Activated CD4-positive, CD25-positive, alpha-beta regulatory T cell treated with anti-CD3 and anti-CD28 coated beads, Interleukin-2, amount 50 U/mL, for 16 hours (primary cell): ENCODE measurements around the gene TMEM203.
A peak's percentile ranks its signal among the peaks of the same experiment; 100 is the strongest.

Source experiments
- DNase-seq: peaks from one replicate; pipeline ENCODE4 v3.0.0-alpha.2; 2020; ENCODE audit warnings: low read depth, low spot score

Gene TMEM203

DNA sequence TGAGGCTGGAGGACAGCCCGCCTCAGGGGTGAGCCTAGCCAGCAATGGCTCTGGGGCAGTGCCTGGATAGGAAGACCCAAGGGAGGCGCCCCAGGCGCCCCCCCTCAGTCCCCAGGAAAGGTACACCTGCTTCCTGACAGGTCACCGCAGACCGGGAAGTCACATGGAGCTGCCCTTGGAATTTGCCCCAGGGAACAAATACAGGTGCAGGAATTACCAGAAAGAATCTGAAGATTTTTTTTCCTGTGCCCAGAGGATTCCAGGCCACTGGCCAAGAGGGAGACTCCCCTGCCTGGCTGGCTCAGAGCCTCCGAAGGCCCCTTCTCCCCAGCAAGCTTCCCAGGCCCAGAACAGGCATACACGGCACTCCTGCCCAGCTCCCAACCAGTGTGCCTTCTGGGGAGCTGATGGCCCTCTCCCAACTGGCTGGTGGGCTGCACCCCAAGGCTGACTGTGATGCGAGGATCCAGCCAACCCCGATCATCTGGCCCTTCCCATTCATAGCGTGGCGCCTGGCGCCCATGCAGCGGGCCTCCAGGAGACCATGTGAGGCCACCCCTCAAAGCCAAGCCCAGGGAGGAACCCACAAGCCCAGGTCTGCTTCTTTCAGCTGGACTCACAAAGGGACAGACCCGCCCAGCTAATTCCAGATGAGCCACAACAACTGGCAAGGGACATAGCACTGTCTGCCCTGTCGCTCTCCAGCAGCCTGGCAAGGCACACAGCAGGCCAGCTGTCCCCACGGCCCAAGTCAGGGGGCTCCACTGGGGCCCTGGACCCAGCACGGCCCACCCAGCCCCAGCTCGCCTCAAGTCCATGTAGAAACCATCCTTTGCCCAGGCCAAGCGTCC, 7.2 kb downstream of the TMEM203 start:
- DNase-seq, result no peak

- DNase-seq, result no peak
These were observed 9.8 kb downstream of the TMEM203 start for GRCh38 chr9:137195525-137196220.

- DNase-seq, result no peak
These were observed 10.5 kb downstream of the TMEM203 start for GRCh38 chr9:137194909-137195308.

- DNase-seq, result no peak
These were observed 11.1 kb downstream of the TMEM203 start for GRCh38 chr9:137194388-137194787.

DNA sequence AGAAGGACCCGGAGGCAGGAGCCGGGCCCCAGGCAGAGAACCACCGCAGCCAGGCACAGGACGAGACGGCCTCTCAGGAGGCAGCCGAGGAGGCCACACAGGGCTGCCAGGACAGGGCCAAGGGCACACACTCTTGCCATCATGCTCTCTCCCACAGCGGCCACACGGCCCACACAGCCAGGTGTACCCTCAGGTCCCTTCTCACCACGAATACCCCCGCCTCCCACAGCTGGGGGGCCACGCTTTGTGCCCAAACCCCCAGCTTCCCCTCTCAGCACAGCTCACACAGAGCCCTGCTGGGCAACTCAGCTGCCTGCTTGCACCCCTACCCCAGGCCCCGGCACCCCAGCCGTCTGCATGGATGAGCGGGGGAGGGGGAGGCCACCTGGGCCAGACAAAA, 11.7 kb downstream of the TMEM203 start:
- no peak for DNase-seq

DNA sequence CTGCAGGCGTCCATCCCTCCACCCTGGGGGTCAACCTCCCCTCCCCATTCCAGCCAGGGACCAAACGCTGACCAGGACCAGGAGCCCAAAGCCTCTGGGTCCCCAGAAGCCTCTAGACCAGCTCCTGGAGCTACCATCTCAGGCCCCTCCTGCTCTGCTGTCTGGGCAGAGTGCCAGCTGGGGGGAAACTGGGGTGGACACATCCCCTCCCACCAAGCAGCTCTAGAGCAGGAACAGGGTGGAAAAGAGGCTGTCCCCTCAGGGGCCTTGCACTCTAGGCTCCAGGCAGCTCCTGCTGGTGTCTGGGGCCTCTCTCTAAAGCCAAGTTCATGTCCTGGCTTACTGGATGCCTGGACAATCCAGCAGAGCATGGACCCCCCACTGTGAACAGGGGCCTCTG, 12.6 kb downstream of the TMEM203 start:
- DNase-seq, result no peak

GRCh38 chr9:137192448-137192780, 13.0 kb downstream of the TMEM203 start:
- DNase-seq, result no peak

- DNase-seq, result no peak
These were observed 13.6 kb downstream of the TMEM203 start for GRCh38 chr9:137191691-137192447.

DNA sequence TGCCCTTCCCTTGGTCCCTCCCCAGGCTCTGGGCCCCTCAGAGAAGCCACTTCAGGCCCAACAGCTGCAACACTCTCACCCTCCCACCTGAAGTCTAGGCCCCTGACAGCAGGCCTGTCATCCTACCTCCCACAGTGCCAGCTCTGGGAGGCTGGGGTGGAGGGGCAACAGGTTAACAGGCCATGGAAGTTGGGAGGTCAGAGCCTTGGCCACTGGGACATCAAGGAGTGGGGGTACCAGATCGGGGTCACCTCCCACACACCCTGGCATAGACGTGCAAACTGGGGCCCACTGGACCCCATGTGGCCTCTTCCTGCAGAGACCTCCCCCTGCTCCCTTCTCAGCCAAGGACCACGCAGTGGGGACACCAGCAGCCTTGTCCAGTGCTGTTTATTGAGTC, 14.2 kb downstream of the TMEM203 start:
- DNase-seq, result no peak

- no peak for DNase-seq
These were observed 15.1 kb downstream of the TMEM203 start for GRCh38 chr9:137190315-137190856.

- DNase-seq, result no peak
These were observed 15.9 kb downstream of the TMEM203 start for GRCh38 chr9:137189297-137190295.

DNA sequence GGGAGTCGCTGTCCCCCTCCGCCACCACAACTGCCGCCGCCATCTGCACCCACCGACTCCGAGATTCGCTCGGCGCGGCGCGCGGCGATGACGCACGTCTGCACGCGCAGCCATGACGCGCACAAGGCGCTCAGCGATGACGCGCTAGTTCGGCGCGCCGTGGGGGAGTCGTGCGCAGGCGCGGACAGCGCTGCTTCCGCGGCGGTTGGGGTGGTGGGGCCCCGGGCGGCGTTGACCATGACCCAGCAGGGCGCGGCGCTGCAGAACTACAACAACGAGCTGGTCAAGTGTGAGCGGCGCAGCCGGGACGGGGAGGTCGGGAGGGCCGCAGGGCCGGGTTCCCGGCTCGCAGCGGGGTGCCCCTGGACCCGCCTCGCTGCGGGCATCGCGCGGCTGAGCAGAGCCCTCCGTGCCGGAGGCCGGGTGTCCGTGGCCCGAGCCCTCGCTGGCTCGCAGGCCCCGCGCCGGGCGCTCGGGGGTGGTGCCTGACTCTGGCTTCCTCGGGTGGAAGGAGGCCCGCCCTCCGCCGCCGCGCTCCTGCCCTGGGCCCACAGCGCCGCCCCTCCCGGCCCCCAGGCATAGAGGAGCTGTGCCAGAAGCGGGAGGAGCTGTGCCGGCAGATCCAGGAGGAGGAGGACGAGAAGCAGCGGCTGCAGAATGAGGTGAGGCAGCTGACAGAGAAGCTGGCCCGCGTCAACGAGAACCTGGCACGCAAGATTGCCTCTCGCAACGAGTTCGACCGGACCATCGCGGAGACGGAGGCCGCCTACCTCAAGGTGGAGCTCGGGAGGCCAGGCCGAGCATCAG, 16.8 kb downstream of the TMEM203 start, which contains the start of the genes ANAPC2 and SSNA1:
Gene ANAPC2, minus strand, starts transcription at position 71 of the 807 bp plus-strand sequence. Its CDS starts 28 bp downstream, at position 43.
Gene SSNA1, plus strand, starts transcription at position 187 of the 807 bp plus-strand sequence. Its CDS starts 51 bp downstream, at position 238.
- DNase-seq, result peak; percentile 92

DNA sequence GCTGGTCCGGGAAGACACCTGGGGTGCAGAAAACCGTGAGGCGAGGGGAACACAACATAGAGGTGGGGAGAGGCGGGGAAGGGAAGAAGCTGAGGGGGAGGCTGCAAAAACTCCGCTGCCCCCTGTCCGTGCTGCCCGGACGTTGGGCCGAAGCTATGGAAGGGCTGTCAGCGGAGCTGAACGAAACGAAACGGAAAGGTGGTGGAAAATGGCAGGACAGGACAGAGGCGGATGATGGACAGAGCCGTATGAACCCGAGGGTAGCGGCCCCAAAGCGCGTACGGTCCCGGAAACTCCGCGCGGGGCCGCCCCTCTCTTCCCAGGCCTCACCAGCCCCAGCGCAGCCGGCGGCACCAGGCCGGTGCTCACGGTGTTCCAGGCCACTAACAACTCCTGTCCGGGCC, 17.4 kb downstream of the TMEM203 start:
- DNase-seq, result no peak

- no peak for DNase-seq
These were observed 18.1 kb downstream of the TMEM203 start for GRCh38 chr9:137187386-137187785.

- DNase-seq, result no peak
These were observed 19.1 kb downstream of the TMEM203 start for GRCh38 chr9:137186385-137186784.

GRCh38 chr9:137185921-137186320, 19.5 kb downstream of the TMEM203 start:
- no peak for DNase-seq

- DNase-seq, result no peak
These were observed 20.4 kb downstream of the TMEM203 start for GRCh38 chr9:137184881-137185660.

DNA sequence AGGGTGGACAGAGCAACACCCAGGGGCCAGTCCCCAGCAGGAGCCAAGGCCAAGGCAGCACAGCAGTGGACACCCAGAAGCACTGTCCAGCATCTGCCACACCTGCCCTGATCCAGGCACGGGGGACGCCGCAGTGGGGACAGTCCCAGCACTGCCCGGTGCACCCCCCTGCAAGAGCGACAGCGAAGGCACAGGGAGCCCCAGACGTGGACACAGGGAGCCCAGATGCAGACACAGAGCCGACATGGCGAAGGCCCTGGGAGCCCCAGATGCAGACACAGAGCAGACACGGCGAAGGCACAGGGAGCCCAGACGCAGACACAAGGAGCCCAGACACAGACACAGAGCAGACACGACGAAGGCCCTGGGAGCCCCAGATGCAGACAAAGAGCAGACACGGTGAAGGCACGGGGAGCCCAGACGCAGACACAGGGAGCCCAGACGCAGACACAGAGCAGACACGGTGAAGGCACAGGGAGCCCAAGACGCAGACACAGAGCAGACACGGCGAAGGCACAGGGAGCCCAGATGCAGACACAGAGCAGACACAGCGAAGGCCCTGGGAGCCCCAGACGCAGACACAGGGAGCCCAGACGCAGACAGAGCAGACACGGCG, 21.4 kb downstream of the TMEM203 start:
- DNase-seq, result no peak

DNA sequence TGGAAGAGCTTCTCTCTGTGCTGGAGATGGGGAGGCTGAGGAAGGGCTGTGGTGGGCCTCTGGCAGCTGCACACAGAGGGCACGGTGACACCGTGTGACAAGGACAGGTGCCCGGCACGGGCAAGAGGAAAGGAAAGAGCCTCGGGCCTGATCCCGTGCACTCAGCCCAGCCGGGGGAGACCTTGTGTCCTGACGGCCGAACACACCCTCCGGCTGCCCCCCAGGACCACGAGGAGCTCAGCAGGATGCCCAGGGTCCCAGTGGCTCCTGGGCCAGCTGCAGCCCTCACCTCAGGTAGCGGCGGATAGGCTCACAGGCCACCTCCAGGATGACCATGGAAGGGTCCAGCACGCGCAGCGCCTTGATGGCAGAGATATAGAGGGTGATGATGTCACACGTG, 22.6 kb downstream of the TMEM203 start:
- no peak for DNase-seq
